CD4-positive, alpha-beta T cell treated with Interferon alpha-2 for 1 hour (primary cell): ENCODE results near the gene GNRH2.
"Not testable (repeated sequence)": the region's sequence is repeated elsewhere in the genome, so short reads cannot be mapped to it uniquely, and the experiment has no call there.

Experiments used
- DNase-seq, 2 donors: peaks; one replicate each; pipeline ENCODE4 v3.0.0-alpha.2; 2020 to 2022

The GNRH2 gene

GRCh38 chr20:3075315-3075714 is 31.9 kb downstream of the GNRH2 start:
- DNase-seq, result not testable (repeated sequence)

DNA sequence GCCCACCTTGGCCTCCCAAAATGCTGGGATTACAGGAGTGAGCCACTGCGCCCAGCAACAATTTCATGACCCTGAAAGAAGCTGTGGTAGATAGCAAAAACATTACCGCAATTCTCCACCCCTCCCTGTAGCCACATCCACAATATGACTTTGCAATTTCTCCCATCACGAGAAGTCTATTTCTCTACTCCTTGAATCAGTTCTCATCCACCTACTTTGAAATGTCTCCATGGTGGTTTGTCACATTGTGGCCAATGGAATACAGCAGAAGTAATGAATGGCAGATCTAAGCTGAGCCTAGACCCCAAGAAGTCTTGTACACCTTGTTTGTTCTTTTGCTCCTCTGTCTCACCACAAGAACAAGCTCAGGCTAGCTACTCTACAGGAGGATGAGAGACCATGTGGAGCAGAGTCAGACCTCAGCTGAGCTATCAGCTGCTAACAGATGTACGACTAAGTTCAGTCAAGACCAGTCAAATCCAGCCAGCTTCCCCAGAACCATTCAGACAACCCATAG is 34.3 kb downstream of the GNRH2 start:
- DNase-seq, result no peak

DNA sequence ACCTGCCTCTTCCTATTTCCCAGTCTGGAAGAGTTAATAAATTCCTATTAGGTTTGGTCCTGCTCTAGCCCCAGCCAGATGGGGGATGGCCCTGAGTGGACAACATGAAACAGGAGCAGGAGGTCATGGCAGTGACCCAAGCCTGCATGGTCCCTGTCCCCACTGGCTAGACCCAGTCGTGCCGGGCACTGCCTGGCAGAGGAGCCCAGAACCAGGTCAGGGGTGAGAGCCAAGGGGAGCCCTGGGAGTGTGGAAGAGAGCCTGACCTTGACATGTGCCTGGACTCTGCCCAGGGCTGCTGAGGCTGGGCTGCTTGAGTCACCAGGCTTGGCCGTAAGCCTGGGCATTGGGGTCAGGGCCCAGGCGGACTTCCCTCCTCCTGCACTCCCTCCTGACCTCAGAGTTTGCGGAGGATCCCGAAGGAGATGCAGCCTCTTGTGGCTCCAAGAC is 37.5 kb downstream of the GNRH2 start:
- no peak for DNase-seq

- DNase-seq, result no peak
These were observed 38.2 kb downstream of the GNRH2 start for GRCh38 chr20:3081641-3082040.

- no peak for DNase-seq
These were observed 39.0 kb downstream of the GNRH2 start for GRCh38 chr20:3082306-3082951.

DNA sequence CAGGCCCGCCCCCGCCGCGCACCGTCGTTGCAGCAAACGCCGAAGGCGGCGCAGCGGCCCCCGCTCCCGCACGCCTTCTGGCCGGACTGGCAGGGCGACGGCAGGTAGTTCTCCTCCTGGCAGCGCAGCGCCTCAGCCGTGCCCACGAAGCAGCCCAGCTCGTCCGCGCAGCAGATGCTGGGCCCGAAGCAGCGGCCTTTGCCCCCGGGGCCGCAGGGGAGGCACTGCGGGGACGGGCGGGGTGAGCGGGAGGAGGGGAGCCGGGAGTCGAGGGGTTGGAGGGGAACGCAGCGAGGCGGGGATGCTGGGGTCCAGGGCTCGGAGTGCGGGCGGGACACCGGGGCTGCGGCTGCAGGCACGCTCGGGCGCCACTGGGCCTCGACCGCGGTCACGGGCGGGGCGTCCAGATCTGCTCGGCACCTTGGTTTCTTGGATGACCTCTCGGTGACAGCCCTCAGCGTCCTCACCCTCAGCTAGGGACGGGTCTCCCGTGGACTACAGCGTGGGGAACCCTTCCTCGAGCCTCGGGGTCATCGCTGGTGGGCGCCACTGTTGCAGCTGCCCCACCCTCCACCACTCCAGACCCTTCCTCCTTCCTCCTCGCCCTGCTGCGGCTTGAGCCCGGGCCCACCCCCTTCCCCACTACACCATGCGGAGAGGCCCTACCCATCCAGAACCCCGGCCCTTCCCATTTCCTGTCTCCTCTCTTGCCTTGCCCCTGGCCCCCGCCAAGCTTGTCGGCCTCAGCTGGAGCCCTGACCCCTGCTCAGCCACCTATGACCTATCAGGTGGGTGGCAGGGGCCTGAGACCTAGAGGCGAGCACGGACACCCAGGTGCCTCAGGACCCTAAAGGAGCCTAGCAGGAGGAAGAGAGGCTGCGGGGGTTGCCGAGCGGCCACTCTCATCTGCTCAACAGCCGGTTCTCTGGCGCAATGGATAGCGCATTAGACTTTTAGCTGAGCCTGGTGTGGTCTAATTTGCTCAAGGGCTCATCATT is 39.8 kb downstream of the GNRH2 start:
- DNase-seq, result no peak

- no peak for DNase-seq
These were observed 41.0 kb downstream of the GNRH2 start, which contains the start of gene AVP for GRCh38 chr20:3084283-3084985. Gene AVP, minus strand, starts transcription at chr20:3084724. Its CDS starts 50 bp downstream, at chr20:3084674.

- no peak for DNase-seq
These were observed 41.6 kb downstream of the GNRH2 start for GRCh38 chr20:3084986-3085360.

DNA sequence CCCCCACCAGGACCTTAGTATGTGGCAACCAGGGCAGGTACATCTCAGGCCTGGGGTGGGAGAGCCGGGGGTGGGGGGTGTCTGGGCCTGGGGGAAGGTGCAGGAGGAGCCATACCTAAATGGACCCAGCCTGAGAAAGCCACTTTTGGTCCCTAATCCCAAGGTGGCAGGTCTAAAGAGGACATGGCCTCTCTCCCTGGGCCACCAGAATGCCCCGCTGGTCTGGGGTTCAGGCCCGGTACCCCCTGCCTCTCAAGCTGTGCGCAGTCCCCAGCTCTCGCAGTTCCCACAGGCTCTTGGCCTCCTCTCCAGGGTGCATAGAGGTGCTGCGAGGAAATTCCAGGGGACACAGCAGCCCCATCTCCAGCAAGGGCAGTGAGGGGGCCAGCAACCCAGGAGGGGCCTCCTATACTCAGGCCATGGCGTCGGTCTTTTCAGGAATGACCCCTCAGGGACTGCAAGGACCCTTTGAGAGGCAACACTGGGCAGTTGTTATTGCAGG is 42.2 kb downstream of the GNRH2 start:
- DNase-seq, result no peak

- no peak for DNase-seq
These were observed 44.6 kb downstream of the GNRH2 start for GRCh38 chr20:3088031-3088430.

DNA sequence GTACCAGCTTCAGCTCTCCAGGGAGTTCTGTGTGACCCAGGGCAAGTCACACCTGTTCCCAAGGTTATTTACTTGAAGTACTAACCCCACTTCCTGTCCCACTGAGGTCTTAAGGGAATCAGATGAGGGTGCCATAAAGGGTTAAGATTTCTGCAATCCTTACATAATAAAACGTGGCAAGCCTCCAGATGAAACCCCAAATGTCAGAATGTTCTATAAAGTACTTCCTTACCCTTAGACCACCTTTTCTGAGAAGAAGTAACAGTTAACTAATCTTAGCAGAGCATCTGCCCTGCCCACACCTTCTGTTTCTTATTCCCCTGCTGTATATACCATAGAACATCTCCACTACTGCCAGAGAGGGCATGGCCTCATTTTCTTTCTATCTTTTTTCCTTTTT is 47.1 kb downstream of the GNRH2 start:
- DNase-seq, result no peak

DNA sequence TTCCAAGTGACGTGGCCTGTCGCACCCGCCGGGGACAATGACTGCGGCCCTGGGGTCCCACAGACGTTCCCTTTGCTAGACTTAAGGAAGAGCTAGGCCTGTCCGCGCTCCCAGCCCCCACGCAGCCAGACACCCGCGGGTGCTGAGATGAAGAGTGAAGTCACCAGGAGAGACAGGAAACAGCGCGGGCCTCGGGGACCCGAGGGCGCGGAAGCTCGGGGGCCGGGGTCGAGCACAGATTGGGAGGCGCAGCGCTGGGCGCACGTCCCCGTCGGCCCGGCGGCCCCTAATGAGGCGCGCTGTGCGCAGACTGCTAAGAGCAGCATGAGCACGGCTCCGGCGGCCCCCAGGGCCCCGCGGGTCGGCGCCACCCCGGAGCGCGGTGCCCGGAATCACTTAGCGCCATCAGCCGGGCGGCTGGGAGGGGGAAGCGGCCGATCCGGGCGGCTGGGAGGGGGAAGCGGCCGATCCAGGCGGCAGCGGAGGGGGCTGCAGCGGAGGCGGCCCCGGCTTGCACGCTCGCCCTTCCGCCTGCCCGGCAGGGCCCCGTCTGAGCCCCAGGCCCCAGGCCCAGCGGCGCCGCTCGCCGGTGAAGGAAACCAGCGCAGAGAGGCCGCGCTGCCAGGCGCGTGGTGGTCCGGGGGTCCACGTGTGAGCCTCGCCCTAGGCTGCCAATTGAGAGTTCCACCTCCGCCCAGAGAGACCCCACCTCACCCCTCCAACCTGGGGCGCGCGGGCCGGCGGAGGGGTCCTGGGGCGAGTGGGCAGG is 49.4 kb downstream of the GNRH2 start:
- peak; percentile 22 to 34 for DNase-seq

DNA sequence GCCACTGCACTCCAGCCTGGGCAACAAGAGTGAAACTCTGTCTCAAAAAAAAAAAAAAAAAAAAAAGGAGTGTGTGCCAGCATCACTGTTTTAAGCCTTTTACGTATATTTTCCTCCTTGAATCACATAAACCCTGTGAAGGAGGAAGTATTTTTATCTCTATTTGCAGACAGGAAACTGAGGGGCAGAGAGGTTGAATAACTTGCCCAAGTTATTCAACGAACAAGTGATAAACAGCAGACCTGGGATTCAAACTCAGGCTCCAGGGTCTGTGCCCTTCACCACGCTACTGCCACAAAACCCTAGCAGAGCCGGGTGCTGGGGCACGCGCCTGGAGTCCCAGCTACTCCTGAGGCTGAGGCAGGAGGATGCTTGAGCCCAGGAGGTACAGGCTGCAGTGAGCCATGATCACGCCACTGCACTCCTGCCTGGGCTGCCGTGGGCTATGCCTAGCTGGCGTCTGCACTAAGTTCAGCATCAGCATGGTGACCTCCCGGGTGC is 50.5 kb downstream of the GNRH2 start:
- DNase-seq, result peak; percentile 26

- DNase-seq, result no peak
These were observed 51.6 kb downstream of the GNRH2 start for GRCh38 chr20:3094848-3095629.
